GM19328 (cell line): ENCODE measurements around the gene CPTP.
A peak's percentile ranks its signal among the peaks of the same experiment; 100 is the strongest.

Experiments
- ATAC-seq: cut with Tn5 transposase; IDR thresholded peaks from one replicate; pipeline ENCODE4 v1.9.1; 2021; ENCODE audit warnings: mild to moderate bottlenecking, moderate library complexity; ENCODE audit not compliant: unreplicated experiment

Gene CPTP

GRCh38 chr1:1324524-1325287, at the start of gene CPTP, which contains the start of gene INTS11:
TSS of gene CPTP (plus strand) at chr1:1324802. CDS start at chr1:1326911, 2,109 bp downstream.
TSS of gene INTS11 (minus strand) at chr1:1324660. CDS start at chr1:1324608, 52 bp downstream.
- ATAC-seq = peak; percentile 64

GRCh38 chr1:1274931-1275431, 49.6 kb upstream of the CPTP start:
- ATAC-seq = no peak

- no peak for ATAC-seq
Observed at GRCh38 chr1:1275836-1276235, 48.8 kb upstream of the CPTP start.

GRCh38 chr1:1278620-1279019, 46.0 kb upstream of the CPTP start:
- ATAC-seq = no peak

GRCh38 chr1:1279028-1279427, 45.6 kb upstream of the CPTP start:
- ATAC-seq = no peak

- no peak for ATAC-seq
Observed at GRCh38 chr1:1280782-1281481, 43.7 kb upstream of the CPTP start.

GRCh38 chr1:1281533-1282321, 42.9 kb upstream of the CPTP start:
- ATAC-seq = no peak

GRCh38 chr1:1282998-1283397, 41.6 kb upstream of the CPTP start:
- ATAC-seq = no peak

- no peak for ATAC-seq
Observed at GRCh38 chr1:1283821-1284220, 40.8 kb upstream of the CPTP start.

GRCh38 chr1:1284221-1285101, 40.1 kb upstream of the CPTP start:
- no peak for ATAC-seq

- no peak for ATAC-seq
Observed at GRCh38 chr1:1285102-1285571, 39.5 kb upstream of the CPTP start.

- ATAC-seq = no peak
Observed at GRCh38 chr1:1285611-1286311, 38.8 kb upstream of the CPTP start.

GRCh38 chr1:1286313-1287261, 38.0 kb upstream of the CPTP start:
- ATAC-seq = no peak

GRCh38 chr1:1287288-1288110, 37.1 kb upstream of the CPTP start:
- ATAC-seq = no peak

- ATAC-seq = no peak
Observed at GRCh38 chr1:1290238-1290731, 34.3 kb upstream of the CPTP start.

- no peak for ATAC-seq
Observed at GRCh38 chr1:1291023-1291528, 33.5 kb upstream of the CPTP start.
